Aorta (tissue), 4 donors: ENCODE results near the gene MELK. TPM values are rescaled to one million over a fixed set of nuclear protein-coding genes. Genes with fewer than 3 reads are reported as not detected.

Experiments used
- polyA plus RNA-seq, 2 donors: library from polyadenylated mRNA; stranded (reverse); fragments of 200-250 nt; gene quantifications; one replicate each; pipeline ENCODE4 v1.2.3, GENCODE V29; 2013
- total RNA-seq, 2 donors: library from RNA; stranded (reverse); fragmentation: NEBNext Ultra II Directional; extraction: Animal tissue kit (Norgen Biotek cat#: 25700); gene quantifications; one replicate each; pipeline ENCODE4 v1.2.1, GENCODE V29; 2021
- donor health status: healthy with polysubstance abuse.
- donor health status: Bipolar disorder and iron deficiency.
- donor health status: DM: no; HTN: no; CAD: no.
- donor health status: DM: yes; HTN: yes; CAD: no.

Gene MELK
- total and polyA plus RNA-seq, 4 donors, result 0.39 to 1.4 (median 1.1) TPM; not detected in 1

Other genes starting within 250 kb of the MELK start
- gene RNF38, start 172.6 kb upstream of the MELK start, total RNA-seq, result 10 to 100 TPM; 52.4 to 59.6 TPM
- gene RNF38, start 172.6 kb upstream of the MELK start, polyA plus RNA-seq, result 10 to 100 TPM; 14.5 to 18.2 TPM